Measurements from ENCODE around the gene FAM216B.
"Not testable (repeated sequence)": the region's sequence is repeated elsewhere in the genome, so short reads cannot be mapped to it uniquely, and the experiment has no call there.

FAM216B gene

GRCh38 chr13:42788601-42789000, 7.2 kb downstream of the FAM216B start:
- no peak for FAIRE-seq

GRCh38 chr13:42792154-42792553, 10.8 kb downstream of the FAM216B start:
- FAIRE-seq, result no peak

DNA sequence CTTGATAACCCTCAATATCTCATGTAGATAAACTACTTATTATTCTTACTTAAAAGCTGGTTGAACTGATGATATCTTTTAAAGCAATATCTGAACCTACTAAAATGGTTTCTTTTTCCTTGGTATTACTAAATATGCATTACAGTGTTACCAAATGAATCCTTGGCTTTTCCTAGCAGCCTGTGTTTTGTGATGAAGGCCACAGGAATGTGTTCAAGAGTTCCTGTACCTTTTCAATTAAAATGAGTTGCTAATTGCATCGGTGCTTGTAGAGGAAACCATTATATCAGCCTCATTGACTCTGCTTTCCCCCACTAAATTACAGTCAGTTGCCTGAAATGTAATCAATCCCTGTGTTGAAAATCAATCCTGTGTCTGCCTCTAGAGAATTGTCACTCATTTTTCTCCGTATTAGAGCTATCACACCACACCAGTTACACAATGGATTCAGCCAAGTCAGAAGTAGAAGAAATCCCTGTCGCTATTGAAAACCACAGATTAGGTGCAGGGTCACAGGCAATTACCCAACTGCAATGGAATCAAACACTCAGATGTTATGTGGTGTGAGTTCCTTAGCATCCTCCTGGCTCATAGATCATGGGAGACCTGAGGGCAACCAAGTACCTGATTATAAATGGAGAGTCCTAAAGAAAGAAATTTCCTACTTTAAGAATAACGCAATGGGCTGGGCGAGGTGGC, 13.3 kb downstream of the FAM216B start:
- no peak for FAIRE-seq

- FAIRE-seq, result no peak
These were observed 14.3 kb downstream of the FAM216B start for GRCh38 chr13:42795666-42796065.

- no peak for FAIRE-seq
These were observed 15.5 kb downstream of the FAM216B start for GRCh38 chr13:42796747-42797356.

- FAIRE-seq, result no peak
These were observed 16.7 kb downstream of the FAM216B start for GRCh38 chr13:42798118-42798517.

DNA sequence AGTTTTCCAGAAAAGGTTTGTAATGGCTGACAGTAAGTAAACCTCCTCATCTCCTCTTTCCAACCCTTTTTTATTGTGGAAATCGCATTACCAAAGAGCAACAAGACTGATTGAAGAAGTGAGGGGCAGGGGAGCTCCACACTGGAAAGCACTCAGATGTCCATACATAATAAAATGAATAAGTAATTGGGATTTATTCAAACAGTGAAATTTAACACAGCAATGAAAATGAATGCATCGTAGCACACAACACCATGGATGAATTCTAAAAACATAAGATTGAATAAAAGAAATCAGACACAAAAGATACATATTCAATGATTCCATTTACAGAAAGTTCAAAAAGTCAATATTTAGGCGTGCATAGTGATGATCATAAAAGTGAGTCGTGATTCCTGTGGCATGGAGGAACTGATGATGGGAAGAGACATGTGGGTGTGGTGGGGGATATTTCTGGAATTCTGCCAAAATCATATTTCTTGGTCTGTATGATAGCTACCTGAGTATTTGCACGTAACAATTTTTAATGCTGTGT, 18.8 kb downstream of the FAM216B start:
- no peak for FAIRE-seq

DNA sequence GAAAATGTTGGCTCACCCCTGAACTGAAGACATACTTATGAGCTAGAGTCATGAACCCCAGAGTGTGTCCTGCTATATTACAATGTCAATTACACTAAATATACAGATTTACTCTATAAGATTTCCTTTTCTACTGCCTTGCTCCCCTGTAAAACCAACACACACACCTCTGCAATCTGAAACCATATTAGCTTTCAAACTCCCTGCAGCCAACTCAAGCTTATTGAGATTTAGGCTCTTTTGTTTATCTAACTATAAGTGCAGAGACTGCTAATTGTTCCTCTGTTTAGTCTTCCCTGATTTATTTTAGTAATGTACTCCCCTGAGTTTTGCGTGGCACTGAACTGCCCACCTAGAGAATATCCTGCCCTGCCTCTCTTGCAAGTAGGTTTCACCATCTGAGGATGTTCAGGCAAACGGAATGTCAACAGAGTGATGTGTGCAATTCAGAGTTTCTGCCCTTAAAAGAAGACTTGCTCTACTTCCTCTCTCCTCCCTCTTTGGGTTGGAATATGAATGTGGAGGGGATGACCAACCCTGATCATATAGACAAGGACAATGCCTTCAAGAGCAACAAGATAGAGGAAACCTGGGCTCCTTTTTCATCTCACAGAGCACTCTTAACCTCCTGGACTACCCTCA, 22.3 kb downstream of the FAM216B start:
- FAIRE-seq, result no peak

DNA sequence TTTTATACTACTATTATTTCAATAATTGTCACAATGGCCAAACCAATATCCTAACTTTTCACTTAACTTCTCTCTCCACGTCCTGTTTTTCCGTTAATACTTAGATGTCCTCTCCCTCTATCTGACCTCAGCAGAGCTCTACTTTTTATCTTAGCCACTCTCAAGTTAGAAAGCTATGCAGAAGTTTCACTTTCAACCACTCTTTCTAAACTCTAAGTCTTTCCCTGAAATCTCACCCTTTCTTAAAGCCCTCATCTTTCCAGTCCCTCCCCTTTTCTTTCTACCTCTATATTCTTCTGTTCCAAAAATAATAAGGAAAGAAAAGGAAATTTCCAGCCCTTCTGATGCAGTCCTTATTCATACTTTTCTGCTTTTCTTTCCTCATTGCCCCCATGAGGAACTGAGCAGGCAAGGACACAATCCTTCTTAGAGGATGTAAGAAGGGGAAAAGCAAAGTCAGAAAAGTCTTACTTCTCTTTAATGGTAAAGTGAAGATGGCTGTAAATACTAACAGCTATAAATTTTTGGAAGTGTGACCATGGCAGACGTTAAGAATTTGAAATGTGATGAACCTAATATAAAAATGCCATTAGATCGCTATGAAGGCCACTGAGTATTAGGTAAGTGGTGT, 23.0 kb downstream of the FAM216B start:
- no peak for FAIRE-seq

- no peak for FAIRE-seq
These were observed 25.9 kb downstream of the FAM216B start for GRCh38 chr13:42807241-42807640.

DNA sequence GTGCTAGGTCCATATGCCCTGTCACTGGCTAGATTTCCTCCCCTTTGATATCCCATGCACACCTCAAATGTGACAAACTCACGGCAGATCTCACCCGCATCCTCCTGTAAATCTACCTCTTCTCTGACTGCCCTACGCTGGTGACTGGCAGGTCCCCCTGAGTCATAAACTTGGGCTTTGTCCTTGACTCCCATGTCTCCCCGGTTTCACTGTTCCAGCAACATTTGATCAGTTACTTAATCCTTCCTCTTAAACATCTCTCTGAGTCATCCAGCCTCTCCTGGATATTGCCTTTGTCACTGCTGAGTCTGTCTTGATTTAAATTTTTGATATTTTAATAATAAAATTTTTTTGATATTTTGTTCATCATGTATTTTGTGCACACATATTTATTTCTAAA, 26.5 kb downstream of the FAM216B start:
- FAIRE-seq, result no peak

DNA sequence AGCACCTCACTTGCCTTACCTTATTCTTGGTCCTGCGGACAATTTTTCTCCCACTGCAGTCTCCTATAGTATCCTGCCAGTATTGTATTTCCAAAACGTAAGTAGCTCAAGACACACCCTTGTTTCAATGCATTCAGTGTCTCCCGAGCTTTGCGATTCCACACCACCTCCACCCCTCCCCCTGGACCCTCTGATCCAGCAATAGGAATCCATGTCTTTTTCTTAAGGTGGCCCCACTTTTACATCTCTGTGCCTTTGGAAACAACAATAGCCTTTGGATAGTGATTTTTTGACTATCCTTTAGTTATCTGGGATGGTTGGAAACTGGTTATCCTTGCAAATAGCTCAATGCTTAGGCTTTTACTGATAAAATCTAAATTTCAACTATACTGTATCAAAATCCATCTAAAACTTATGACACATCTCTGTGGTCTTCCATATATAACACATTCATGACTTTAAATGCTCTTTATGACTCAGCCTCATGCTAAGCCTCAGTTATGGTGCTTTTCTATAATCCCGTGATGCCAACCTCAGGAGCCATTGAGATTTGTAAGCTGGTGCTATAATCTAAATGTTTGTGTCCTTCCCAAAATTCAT, 27.1 kb downstream of the FAM216B start:
- FAIRE-seq, result no peak

- FAIRE-seq, result no peak
These were observed 30.9 kb downstream of the FAM216B start for GRCh38 chr13:42812316-42812715.

DNA sequence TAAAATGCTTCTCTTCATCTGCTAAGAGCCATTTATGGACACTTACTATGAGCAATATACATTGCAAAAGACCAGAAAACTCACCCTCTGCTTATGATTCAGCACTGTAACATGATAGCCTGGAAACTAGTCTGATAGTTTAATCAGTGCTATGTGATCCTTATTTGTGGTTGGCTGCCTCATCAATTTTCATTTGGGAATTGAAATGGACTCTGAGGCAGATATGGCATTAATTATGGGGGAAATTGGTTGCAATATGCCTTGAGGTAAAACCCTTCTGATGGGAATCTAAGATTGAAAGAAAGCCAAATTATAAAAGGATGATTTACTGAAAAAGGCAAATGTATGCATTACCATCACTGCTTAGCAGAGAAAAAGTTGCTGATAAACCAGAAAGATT, 33.5 kb downstream of the FAM216B start:
- no peak for FAIRE-seq

GRCh38 chr13:42815681-42816080, 34.3 kb downstream of the FAM216B start:
- no peak for FAIRE-seq

- no peak for FAIRE-seq
These were observed 35.2 kb downstream of the FAM216B start for GRCh38 chr13:42816538-42816937.

DNA sequence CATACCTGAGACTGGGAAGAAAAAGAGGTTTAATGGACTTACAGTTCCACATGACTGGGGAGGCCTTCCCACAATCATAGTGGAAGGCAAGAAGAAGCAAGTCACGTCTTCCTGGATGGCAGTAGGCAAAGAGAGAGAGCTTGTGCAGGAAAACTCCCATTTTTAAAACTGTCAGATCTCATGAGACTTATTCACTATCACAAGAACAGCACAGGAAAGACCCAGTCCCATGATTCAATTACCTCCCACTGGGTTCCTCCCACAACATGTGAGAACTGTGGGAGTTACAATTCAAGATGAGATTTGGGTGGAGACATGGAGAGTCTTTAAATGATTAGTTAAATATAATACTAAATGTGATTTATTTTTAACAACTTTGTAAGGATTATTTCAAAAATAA, 38.3 kb downstream of the FAM216B start:
- FAIRE-seq, result not testable (repeated sequence)

DNA sequence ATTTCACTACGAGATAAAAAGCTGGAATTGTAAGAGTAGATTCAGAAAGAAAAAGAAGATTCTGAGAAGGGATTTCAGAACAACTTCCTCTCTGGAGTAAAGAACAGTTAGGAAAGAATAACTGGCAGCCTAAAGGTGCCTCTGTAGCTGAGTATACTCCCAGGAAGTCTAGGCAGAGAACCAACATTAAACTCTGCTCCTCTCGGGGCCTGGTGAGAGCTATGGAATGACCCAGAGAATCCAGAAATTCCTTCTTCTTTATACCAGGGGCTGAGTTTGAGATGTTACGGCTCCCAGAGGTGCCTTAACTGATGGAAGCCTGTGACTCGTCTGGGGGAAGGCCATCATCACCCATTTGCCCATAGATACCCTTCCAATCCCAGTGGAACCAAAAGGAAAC, 39.1 kb downstream of the FAM216B start:
- no peak for FAIRE-seq

DNA sequence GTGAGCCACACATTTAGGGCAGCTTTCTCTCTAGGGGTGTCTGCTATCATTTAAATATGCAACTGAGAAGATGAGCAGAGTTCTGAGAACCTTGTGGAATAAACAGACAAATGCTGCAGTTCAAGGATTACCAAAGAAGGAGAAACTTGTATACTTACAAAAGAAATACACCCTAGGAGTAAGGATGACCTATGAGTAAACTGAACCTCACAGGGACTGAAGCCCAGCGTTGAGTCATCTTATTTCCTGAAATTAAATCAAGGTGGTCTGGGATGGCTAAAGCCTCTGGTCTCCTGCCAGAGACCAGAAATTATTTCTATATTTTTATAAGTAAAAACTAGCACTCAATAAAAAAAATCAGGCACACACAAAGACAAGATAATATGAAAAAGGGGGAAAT, 40.1 kb downstream of the FAM216B start:
- FAIRE-seq, result no peak

- FAIRE-seq, result no peak
These were observed 51.1 kb downstream of the FAM216B start for GRCh38 chr13:42832341-42833096.

DNA sequence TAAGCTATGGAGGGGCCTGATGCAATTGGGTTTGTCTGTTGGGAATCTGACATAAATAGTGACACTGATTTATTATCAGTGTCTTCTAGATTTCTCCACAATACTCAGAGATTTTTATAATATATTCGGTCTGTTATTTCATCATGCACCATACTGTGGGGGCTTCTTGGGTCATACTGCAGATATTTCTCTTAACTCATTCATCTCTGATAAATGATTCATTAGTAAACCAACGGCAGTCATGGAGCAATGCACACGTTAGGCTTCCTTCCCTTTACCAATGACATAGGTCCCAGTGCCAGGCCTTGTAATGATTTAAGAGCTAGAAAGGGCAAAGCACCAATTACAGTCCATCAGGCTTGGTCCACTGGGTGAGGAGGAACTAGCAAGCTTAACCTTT, 53.6 kb downstream of the FAM216B start:
- FAIRE-seq, result no peak

DNA sequence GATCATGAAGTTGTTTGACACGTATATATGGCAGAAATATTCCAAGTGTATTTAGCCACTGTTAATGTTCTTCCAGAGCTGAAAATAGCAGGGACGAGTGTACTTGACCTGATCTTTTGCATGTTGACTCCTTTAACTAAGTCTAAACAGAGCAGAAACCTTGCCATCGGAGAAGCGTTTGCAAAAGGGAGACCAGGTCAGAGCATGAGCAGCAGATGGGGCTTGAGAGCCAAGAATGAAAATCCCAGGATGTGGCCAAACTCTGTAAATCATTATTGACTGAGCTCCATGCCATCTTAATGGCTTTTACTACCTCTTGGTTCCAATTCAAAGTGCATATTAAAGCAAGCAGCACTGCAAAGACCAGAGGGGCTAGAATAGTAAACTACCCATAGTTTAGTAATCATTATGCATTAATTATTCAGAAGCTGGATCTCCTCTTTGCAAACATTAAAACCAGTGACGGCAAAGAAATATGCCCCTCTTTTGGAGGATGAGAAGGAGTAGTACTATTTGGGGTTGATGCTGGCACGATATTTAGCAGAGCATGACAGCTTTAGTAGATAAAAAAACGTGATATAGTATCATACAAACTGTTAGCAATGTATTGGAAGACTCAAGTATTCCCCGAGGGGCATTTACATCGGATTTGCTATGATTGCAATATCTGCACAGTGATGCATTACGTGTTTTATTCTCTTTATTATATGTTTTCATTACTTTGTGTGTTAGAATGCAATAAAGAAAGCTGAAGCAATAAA, 55.7 kb downstream of the FAM216B start:
- no peak for FAIRE-seq
